Coronary artery (tissue), 2 donors: Measurements from ENCODE around the gene DPP9.

Source experiments
- DNase-seq: peaks from one replicate; pipeline ENCODE4 v3.0.0-alpha.2; 2017; ENCODE audit warnings: low spot score
- H3K27ac ChIP-seq, 2 donors: fragments of 200-600 bp; sonication (generic); one replicate each; pipeline ENCODE4 v1.5.1; 2016 to 2019
- H3K4me3 ChIP-seq: fragments of 200-600 bp; sonication (generic); 2 replicates; pipeline ENCODE4 v1.5.1; 2016; ENCODE audit warnings: mild to moderate bottlenecking, moderate library complexity
- CTCF ChIP-seq: fragments of 200-600 bp; sonication (generic); IDR thresholded peaks from one replicate; pipeline ENCODE4 v1.5.1; 2019; ENCODE audit warnings: antibody characterized with exemption

DPP9 gene

GRCh38 chr19:4694211-4694987 is 29.2 kb downstream of the DPP9 start:
- no peak overlapping the region for H3K4me3 ChIP-seq
- H3K27ac ChIP-seq: peak overlapping the region in 1 of 2 donors; percentile 65
- DNase-seq: no peak

GRCh38 chr19:4693471-4694121 is 30.0 kb downstream of the DPP9 start:
- no peak for DNase-seq
- no peak for TF ChIP-seq CTCF
- Histone ChIP-seq H3K27ac (peak overlapping the region in 1 of 2 donors; percentile 65), H3K4me3 (no peak overlapping the region)

More at GRCh38 chr19:4694211-4694987, 29.2 kb downstream of the DPP9 start:
- TF ChIP-seq CTCF: no peak

- Histone ChIP-seq H3K27ac (peak overlapping the region in 1 of 2 donors; percentile 65), H3K4me3 (no peak overlapping the region)
- TF ChIP-seq CTCF: no peak
- DNase-seq: no peak
Measured at GRCh38 chr19:4693078-4693350, 30.6 kb downstream of the DPP9 start.

DNA sequence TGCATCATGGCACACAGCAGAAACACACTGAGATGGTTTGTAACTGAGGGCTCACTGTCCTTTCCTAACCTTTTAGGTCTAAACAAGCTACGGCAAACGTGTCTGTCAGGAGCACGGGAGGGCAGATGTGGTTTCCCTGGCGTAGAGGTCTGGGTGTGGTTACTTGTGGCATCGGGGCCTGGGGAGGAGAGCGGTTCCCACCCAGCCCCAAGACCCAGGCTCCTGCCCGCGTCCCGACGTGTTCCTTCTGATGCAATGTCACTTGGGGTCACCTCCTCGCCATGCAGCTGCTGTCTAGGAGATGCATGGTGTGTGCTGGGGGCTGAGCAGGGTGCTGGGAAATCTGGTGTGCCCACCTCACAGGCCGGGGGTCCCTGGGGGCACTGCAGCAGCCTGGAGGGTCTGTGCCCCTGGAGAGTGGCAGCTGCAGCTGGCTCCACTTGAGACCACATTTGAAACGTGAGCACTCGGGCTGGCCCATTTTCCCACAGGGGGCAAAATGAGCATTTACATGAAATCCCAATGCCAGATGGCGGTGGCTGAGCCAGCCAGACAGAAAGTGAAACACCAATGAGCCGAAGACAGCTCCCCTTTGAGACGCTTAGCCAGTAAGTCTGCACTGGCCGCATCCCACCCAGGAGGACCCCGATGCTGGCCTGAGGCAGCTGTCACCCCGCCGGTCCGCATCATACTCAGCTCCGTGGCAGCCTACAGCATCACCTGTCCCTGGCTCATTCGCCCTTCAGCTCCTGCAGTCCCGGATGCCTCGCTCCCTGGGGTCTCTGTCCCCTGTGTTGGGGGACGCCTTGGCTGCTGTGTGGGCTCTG is 31.2 kb downstream of the DPP9 start:
- Histone ChIP-seq H3K27ac (peak overlapping the region in 1 of 2 donors; percentile 65), H3K4me3 (no peak overlapping the region)
- DNase-seq: no peak
- TF ChIP-seq CTCF: no peak

DNA sequence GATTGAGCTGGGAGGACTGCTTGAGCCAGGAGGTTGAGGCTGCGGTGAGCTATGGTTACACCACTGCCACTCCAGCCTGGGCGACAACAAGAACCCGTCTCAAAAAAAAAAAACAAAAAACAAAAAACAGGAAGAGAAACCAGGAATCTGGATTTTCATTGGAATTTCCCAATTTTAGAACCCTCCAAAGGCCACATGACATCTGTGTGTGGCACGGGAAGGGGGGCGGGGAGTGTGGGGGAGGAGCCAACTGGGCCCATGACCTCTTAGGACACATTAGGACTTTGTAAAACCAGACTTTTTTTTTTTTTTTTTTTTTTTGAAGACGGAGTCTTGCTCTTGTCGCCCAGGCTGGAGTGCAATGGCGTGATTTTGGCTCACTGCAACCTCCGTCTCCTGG is 32.3 kb downstream of the DPP9 start:
- Histone ChIP-seq H3K4me3 (no peak overlapping the region), H3K27ac (no peak overlapping the region)
- DNase-seq: no peak
- no peak for TF ChIP-seq CTCF

DNA sequence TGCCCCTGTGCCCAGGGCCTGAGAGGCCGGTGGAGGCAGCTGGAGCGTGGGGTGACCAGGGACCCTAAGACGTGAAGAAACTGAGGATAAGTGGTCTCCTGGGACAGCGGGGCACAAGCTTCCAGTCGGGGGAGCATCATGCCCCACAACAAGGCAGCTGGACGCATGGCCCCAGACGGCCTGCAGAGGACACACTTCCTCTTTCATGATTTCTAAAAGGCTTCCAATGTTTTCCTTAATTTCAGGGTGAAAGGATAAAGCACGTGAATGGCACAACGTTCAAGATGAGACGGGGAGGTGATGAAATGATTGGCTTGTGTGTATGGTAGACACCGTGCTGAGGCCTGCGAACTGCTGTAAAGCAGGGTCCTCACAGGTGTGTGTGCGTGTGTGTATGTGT is 33.3 kb downstream of the DPP9 start:
- no peak overlapping the region for H3K4me3 ChIP-seq
- TF ChIP-seq CTCF: no peak
- no peak for DNase-seq
- no peak overlapping the region for H3K27ac ChIP-seq
